Immature natural killer cell (primary cell): ENCODE results near the gene HAUS1. TPM values are rescaled to one million over a fixed set of nuclear protein-coding genes. Genes with fewer than 3 reads are reported as not detected.
"Not testable (repeated sequence)": the region's sequence is repeated elsewhere in the genome, so short reads cannot be mapped to it uniquely, and the experiment has no call there.

Experiments used
- DNase-seq, 3 donors: peaks; one replicate each; pipeline ENCODE4 v3.0.0; 2022; ENCODE audit warnings: mixed read lengths in 1 of 3
- H3K27ac Mint-ChIP-seq, 6 donors: one replicate each; pipeline ENCODE4 v1.8.0; 2020; ENCODE audit warnings: mixed read lengths in 6 of 6, mild to moderate bottlenecking in 5 of 6, inconsistent platforms in 4 of 6, moderate library complexity in 3 of 6
- H3K27me3 Mint-ChIP-seq, 3 donors: one replicate each; pipeline ENCODE4 v1.8.0; 2020 to 2021; ENCODE audit warnings: low read depth in 3 of 3, mild to moderate bottlenecking in 3 of 3, mixed read lengths in 3 of 3, moderate library complexity in 3 of 3, inconsistent platforms in 1 of 3
- H3K36me3 Mint-ChIP-seq, 3 donors: one replicate each; pipeline ENCODE4 v1.8.0; 2020; ENCODE audit warnings: mixed read lengths in 3 of 3, inconsistent platforms in 2 of 3, mild to moderate bottlenecking in 2 of 3
- H3K4me1 Mint-ChIP-seq, 2 donors: one replicate each; pipeline ENCODE4 v1.8.0; 2020; ENCODE audit warnings: inconsistent platforms in 2 of 2, mild to moderate bottlenecking in 2 of 2, mixed read lengths in 2 of 2, moderate library complexity in 1 of 2
- H3K4me3 Mint-ChIP-seq, 5 donors: one replicate each; pipeline ENCODE4 v1.8.0; 2020; ENCODE audit warnings: mild to moderate bottlenecking in 5 of 5, mixed read lengths in 5 of 5, inconsistent platforms in 3 of 5, moderate library complexity in 3 of 5
- H3K9me3 Mint-ChIP-seq, 6 donors: one replicate each; pipeline ENCODE4 v1.8.0; 2020; ENCODE audit warnings: mild to moderate bottlenecking in 6 of 6, mixed read lengths in 6 of 6, inconsistent platforms in 4 of 6, moderate library complexity in 3 of 6
- polyA plus RNA-seq, 3 donors: library from polyadenylated mRNA; unstranded; fragments of 300-500 nt; fragmentation: Illumina TruSeq; gene quantifications; one replicate each; pipeline ENCODE4 v1.2.3, GENCODE V29; 2021

HAUS1 gene
- polyA plus RNA-seq, 3 donors from 2014 or later, result 33.3 to 54.1 (median 44.3) TPM

GRCh38 chr18:46098616-46098933 is 5.6 kb upstream of the HAUS1 start:
- DNase-seq, result no peak
- H3K4me1 Mint-ChIP-seq, result peaks cover 35 to 41% of the 10 kb centered on the region in 2 donors
- peak overlapping the region; percentile 93 to 99 (median 96) for H3K27ac Mint-ChIP-seq
- peaks cover 0 to 9% (median 0%) of the 10 kb centered on the region in 3 donors for H3K36me3 Mint-ChIP-seq
- peaks cover 2 to 15% (median 7%) of the 10 kb centered on the region in 3 donors for H3K27me3 Mint-ChIP-seq
- H3K4me3 Mint-ChIP-seq, result peak overlapping the region; percentile 95 to 99 (median 98)
- H3K9me3 Mint-ChIP-seq, result no peaks in the 10 kb centered on the region

DNA sequence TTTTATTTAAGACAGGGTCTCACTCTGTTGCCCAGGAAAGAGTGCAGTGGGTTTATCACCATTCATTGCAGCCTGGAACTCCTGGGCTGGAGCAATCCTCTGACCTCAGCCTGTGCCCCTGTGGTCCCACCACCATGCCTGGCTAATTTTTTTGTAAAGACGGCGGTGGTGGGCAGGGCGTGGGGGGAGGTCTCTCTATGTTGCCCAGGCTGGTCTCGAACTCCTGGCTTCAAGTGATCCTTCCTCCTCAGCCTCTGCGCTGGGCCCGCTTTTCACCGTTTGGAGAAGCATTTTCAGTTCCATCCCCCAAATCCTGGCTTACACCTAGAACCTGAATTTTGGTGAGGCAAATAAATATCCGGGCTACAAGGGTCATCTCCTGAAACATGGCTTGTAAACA is 4.7 kb upstream of the HAUS1 start:
- Mint-ChIP-seq H3K4me3 (peak overlapping the region in 3 of 5 donors; percentile 21 to 33 (median 21)), H3K27ac (peak overlapping the region in 2 of 6 donors; percentile 35 to 95), H3K9me3 (no peaks in the 10 kb centered on the region), H3K36me3 (peaks cover 0 to 5% (median 0%) of the 10 kb centered on the region in 3 donors), H3K27me3 (peaks cover 2 to 15% (median 7%) of the 10 kb centered on the region in 3 donors), H3K4me1 (peaks cover 36 to 39% of the 10 kb centered on the region in 2 donors)
- no peak for DNase-seq

GRCh38 chr18:46109386-46109785 is 5.2 kb downstream of the HAUS1 start:
- Mint-ChIP-seq H3K9me3 (no peaks in the 10 kb centered on the region), H3K27me3 (peaks cover 0 to 2% (median 0%) of the 10 kb centered on the region in 3 donors), H3K4me1 (peaks cover 8 to 9% of the 10 kb centered on the region in 2 donors), H3K4me3 (no peak overlapping the region), H3K27ac (peak overlapping the region in 1 of 6 donors; percentile 21), H3K36me3 (peaks cover 3 to 14% (median 13%) of the 10 kb centered on the region in 3 donors)
- DNase-seq, result no peak

GRCh38 chr18:46110406-46110805 is 6.2 kb downstream of the HAUS1 start:
- Mint-ChIP-seq H3K36me3 (peaks cover 3 to 14% (median 14%) of the 10 kb centered on the region in 3 donors), H3K27me3 (no peaks in the 10 kb centered on the region), H3K9me3 (no peaks in the 10 kb centered on the region), H3K4me1 (peaks cover 0 to 2% of the 10 kb centered on the region in 2 donors), H3K27ac (no peak overlapping the region), H3K4me3 (no peak overlapping the region)
- DNase-seq, result no peak

- no peak for DNase-seq
- H3K27me3 Mint-ChIP-seq, result peaks cover 0 to 2% (median 0%) of the 10 kb centered on the region in 3 donors
- peaks cover 3 to 18% (median 14%) of the 10 kb centered on the region in 3 donors for H3K36me3 Mint-ChIP-seq
- no peaks in the 10 kb centered on the region for H3K9me3 Mint-ChIP-seq
- no peak overlapping the region for H3K4me3 Mint-ChIP-seq
- no peaks in the 10 kb centered on the region for H3K4me1 Mint-ChIP-seq
- no peak overlapping the region for H3K27ac Mint-ChIP-seq
Observed at GRCh38 chr18:46113751-46114150, 9.6 kb downstream of the HAUS1 start.

- not testable (repeated sequence) for DNase-seq, H3K4me1 Mint-ChIP-seq, H3K4me3 Mint-ChIP-seq, H3K27me3 Mint-ChIP-seq, H3K27ac Mint-ChIP-seq, H3K9me3 Mint-ChIP-seq
- H3K36me3 Mint-ChIP-seq, result peaks cover 22 to 40% (median 29%) of the 10 kb centered on the region in 3 donors
Observed at GRCh38 chr18:46126625-46127024, 22.4 kb downstream of the HAUS1 start.

DNA sequence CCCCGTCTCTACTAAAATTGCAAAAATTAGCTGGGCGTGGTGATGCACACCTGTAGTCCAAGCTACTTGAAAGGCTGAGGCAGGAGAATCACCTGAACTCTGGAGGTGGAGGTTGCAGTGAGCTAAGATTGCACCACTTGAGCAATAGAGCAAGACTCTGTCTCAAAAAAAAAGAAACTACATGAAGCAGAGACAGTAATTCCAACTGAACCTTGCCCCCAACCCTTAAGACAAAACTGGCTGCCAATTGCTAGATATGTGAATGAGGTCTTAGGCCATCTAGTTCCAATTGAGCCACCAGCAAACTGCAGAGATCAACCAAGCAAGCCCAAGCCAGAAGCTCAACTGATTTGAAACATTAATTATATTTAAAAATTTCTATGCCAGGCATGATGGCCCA is 25.9 kb downstream of the HAUS1 start:
- no peaks in the 10 kb centered on the region for H3K4me1 Mint-ChIP-seq
- no peak for DNase-seq
- H3K4me3 Mint-ChIP-seq, result no peak overlapping the region
- peaks cover 18 to 33% (median 29%) of the 10 kb centered on the region in 3 donors for H3K36me3 Mint-ChIP-seq
- peak overlapping the region in 1 of 6 donors; percentile 13 for H3K27ac Mint-ChIP-seq
- H3K27me3 Mint-ChIP-seq, result peaks cover 0 to 2% (median 0%) of the 10 kb centered on the region in 3 donors
- no peaks in the 10 kb centered on the region for H3K9me3 Mint-ChIP-seq

DNA sequence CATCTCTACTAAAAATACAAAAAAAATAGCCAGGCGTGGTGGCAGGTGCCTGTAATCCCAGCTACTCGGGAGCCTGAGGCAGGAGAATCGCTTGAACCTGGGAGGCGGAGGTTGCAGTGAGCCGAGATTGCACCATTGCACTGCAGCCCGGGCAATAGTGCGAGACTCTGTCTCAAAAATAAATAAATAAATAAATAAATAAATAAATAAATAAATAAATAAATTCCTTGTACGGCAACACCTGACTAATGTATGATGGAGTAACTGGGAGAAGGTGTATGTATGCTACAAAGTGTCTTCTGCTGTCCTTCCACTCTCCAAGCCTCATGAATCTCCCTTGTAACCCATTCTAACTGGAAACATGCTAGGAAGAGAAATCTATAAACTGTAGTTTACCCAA is 26.4 kb downstream of the HAUS1 start:
- not testable (repeated sequence) for H3K9me3 Mint-ChIP-seq, DNase-seq, H3K4me3 Mint-ChIP-seq, H3K27ac Mint-ChIP-seq, H3K27me3 Mint-ChIP-seq, H3K4me1 Mint-ChIP-seq
- H3K36me3 Mint-ChIP-seq, result peaks cover 18 to 33% (median 29%) of the 10 kb centered on the region in 3 donors

- no peak overlapping the region for H3K4me3 Mint-ChIP-seq
- H3K27ac Mint-ChIP-seq, result peak overlapping the region in 1 of 6 donors; percentile 30
- peaks cover 10 to 25% (median 15%) of the 10 kb centered on the region in 3 donors for H3K36me3 Mint-ChIP-seq
- DNase-seq, result no peak
- H3K27me3 Mint-ChIP-seq, result no peaks in the 10 kb centered on the region
- H3K9me3 Mint-ChIP-seq, result no peaks in the 10 kb centered on the region
- H3K4me1 Mint-ChIP-seq, result no peaks in the 10 kb centered on the region
Observed at GRCh38 chr18:46133534-46133933, 29.3 kb downstream of the HAUS1 start.

DNA sequence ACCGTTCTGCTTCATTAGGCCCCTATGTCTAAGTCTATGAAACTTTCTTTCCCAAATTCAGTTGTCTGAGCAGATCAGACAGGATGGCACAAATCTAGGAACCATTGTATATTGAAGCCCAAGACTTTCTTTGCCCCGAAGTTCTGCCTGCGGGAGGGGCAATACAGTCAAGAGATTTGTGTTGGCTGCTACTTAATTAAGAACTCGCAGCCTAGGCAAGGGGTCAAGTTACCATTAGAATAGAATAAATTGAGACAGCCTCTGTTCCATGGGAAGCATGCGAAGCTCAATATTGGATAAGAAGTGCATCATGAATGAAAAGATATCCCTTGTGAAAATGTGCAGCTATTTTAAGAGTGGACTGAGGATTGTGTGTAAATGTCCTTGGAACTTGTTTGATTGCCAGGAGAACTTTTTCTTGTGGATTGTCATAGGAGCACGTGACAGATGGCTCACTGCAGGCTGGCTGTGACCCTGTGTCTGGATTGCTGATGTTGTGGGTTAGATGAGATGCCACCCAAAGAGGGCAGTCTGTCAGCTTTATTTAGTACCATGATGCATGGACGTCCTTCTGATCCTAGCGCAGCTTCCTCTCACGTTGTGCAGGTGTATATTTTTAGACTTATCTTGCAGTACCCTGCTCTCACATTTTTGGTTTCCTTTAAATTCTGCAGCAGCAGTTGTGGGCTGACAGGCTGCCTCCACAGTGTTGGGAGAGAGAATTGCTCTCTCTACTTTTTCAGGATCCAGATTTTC is 30.9 kb downstream of the HAUS1 start:
- H3K9me3 Mint-ChIP-seq, result no peaks in the 10 kb centered on the region
- H3K36me3 Mint-ChIP-seq, result peaks cover 1 to 15% (median 8%) of the 10 kb centered on the region in 3 donors
- H3K4me1 Mint-ChIP-seq, result no peaks in the 10 kb centered on the region
- no peaks in the 10 kb centered on the region for H3K27me3 Mint-ChIP-seq
- no peak for DNase-seq
- H3K4me3 Mint-ChIP-seq, result no peak overlapping the region
- H3K27ac Mint-ChIP-seq, result peak overlapping the region in 2 of 6 donors; percentile 23 to 34

- no peaks in the 10 kb centered on the region for H3K4me1 Mint-ChIP-seq
- H3K4me3 Mint-ChIP-seq, result no peak overlapping the region
- no peaks in the 10 kb centered on the region for H3K9me3 Mint-ChIP-seq
- H3K27me3 Mint-ChIP-seq, result no peaks in the 10 kb centered on the region
- H3K36me3 Mint-ChIP-seq, result peaks cover 0 to 5% (median 3%) of the 10 kb centered on the region in 3 donors
- H3K27ac Mint-ChIP-seq, result no peak overlapping the region
- DNase-seq, result no peak
Observed at GRCh38 chr18:46140173-46140572, 36.0 kb downstream of the HAUS1 start.

- peaks cover 0 to 5% (median 3%) of the 10 kb centered on the region in 3 donors for H3K36me3 Mint-ChIP-seq
- no peak for DNase-seq
- H3K4me1 Mint-ChIP-seq, result no peaks in the 10 kb centered on the region
- H3K27me3 Mint-ChIP-seq, result peaks cover 0 to 2% (median 0%) of the 10 kb centered on the region in 3 donors
- no peak overlapping the region for H3K4me3 Mint-ChIP-seq
- no peak overlapping the region for H3K27ac Mint-ChIP-seq
- no peaks in the 10 kb centered on the region for H3K9me3 Mint-ChIP-seq
Observed at GRCh38 chr18:46141199-46141598, 37.0 kb downstream of the HAUS1 start.

- Mint-ChIP-seq H3K27me3 (peaks cover 0 to 2% (median 0%) of the 10 kb centered on the region in 3 donors), H3K36me3 (peaks cover 0 to 4% (median 0%) of the 10 kb centered on the region in 3 donors), H3K9me3 (no peaks in the 10 kb centered on the region), H3K4me3 (no peak overlapping the region), H3K4me1 (peaks cover 0 to 1% of the 10 kb centered on the region in 2 donors), H3K27ac (peak overlapping the region in 1 of 6 donors; percentile 60)
- peak; percentile 22 to 44 (median 42) for DNase-seq
Observed at GRCh38 chr18:46148810-46149209, 44.6 kb downstream of the HAUS1 start.

- DNase-seq, result no peak
- Mint-ChIP-seq H3K27ac (peak overlapping the region in 1 of 6 donors; percentile 61), H3K4me1 (peaks cover 22 to 28% of the 10 kb centered on the region in 2 donors), H3K4me3 (no peak overlapping the region), H3K9me3 (no peaks in the 10 kb centered on the region), H3K27me3 (peaks cover 0 to 2% (median 1%) of the 10 kb centered on the region in 3 donors), H3K36me3 (no peaks in the 10 kb centered on the region)
Observed at GRCh38 chr18:46152436-46152807, 48.2 kb downstream of the HAUS1 start.
